HG02852 (cell line): ENCODE results near the gene WDR26.
"Not testable (repeated sequence)": the region's sequence is repeated elsewhere in the genome, so short reads cannot be mapped to it uniquely, and the experiment has no call there.

ENCODE experiments used
- ATAC-seq: cut with Tn5 transposase; IDR thresholded peaks from one replicate; pipeline ENCODE4 v1.9.1; 2021; ENCODE audit warnings: mild to moderate bottlenecking, moderate library complexity; ENCODE audit not compliant: unreplicated experiment

Gene WDR26

DNA sequence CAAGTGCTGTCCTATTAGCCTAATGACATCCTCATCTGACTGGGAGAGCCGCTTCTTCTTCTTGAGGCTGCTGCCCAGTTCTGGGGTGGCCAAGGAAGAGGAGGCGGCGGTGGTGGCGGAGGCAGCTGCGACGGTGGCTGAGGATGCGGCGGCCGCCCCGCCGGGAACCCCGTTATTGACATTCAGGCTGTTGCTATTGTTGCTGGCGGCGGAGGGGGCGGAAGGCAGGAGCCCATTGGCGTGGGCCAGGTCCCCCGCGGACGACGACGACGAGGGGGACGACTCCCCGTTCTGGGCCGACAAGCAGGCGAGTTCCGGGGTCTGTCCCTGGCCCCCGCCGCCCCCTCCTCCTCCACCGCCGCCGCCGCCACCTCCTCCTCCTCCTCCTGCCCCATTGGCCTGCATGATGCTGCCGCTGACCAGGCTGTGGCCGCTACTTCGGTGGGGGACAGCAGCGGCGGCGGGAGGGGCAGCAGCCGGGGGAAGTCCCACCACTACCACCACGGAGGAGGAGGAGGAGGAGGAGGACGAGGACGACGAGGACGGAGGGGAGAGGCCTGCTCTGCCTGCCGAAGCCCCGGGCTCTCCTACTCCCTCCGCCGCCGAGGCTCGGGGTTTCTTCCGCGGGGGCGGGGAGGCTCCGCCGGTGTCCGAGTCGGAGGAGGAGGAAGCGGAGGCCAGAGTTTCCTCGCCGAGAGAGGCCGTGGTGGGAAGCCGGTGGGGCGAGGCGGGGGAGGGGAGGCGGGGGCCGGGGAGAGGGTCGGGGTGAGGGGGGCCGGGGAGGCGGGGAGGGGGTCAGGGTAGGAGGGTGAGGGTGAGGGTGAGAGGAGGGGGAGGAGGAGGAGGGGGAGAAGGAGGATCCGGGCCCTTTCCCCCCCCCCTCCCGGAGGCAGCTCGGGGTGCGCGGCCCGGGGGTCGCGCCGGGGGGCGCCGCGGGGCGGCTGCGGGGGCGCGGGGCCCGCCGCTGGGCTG, 610 bp downstream of the WDR26 start:
- ATAC-seq = peak; percentile 13

- ATAC-seq = no peak
Measured at GRCh38 chr1:224433041-224433691, 1.4 kb downstream of the WDR26 start.

DNA sequence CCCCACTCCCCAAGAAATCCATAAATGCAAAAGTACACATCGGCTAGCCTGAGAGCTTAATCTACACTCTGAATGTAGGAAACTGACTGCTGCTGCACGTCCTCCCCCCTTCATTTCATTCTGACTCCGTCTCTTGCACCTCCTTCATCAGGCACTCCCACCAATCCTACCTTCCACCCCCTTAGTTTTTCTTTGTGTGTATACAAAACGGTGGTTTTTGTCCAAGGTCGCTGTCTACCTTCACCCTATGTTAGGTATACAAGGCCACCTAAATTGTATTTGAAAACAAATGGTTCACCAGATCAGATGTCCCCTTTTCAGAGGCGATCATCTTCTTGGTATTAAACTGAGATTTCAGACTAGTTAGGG, 1.9 kb downstream of the WDR26 start:
- no peak for ATAC-seq

DNA sequence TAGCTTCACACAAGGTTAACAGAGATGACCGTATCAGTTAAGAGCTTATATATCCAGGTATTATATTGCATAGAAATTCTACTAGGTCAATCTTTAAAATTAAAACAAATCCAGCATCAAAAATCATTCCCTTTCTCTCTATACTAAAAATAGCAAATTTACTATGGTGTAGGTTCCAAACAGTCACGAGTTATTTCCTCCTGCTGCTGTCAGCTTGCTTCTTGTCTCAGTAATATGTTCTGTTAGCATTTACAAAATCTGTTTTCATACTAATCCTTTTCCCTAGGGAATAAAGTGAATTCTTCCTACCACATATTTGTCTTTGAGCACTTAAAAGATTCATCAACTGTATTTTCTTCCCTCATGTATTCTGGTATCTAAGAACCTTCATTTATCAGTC, 2.5 kb downstream of the WDR26 start:
- ATAC-seq = no peak

DNA sequence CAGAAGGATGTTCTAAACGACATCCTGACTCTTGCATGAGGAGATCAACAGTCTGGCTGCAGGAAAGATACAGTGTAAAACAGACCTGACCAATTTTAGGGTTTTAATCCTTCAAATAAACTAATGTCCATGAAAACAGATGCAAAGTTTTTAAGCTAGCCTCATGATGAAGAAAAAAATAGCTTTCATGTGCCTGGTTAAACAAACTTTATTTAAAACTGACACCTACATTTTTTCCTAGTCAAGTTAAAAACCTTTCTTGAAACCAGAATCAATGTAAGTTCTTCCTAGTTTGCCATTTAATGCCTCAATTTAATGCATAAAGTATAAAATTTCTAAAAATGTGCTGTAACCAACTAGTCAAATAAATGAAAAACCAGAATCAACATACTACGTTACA, 2.9 kb downstream of the WDR26 start:
- ATAC-seq = no peak

GRCh38 chr1:224430511-224431113, 4.0 kb downstream of the WDR26 start:
- ATAC-seq = no peak

GRCh38 chr1:224429616-224430326, 4.8 kb downstream of the WDR26 start:
- ATAC-seq = no peak

GRCh38 chr1:224428713-224429112, 5.9 kb downstream of the WDR26 start:
- not testable (repeated sequence) for ATAC-seq

GRCh38 chr1:224427346-224427745, 7.3 kb downstream of the WDR26 start:
- no peak for ATAC-seq

GRCh38 chr1:224426869-224427268, 7.7 kb downstream of the WDR26 start:
- ATAC-seq = not testable (repeated sequence)

- ATAC-seq = no peak
Measured at GRCh38 chr1:224425279-224425884, 9.2 kb downstream of the WDR26 start.

DNA sequence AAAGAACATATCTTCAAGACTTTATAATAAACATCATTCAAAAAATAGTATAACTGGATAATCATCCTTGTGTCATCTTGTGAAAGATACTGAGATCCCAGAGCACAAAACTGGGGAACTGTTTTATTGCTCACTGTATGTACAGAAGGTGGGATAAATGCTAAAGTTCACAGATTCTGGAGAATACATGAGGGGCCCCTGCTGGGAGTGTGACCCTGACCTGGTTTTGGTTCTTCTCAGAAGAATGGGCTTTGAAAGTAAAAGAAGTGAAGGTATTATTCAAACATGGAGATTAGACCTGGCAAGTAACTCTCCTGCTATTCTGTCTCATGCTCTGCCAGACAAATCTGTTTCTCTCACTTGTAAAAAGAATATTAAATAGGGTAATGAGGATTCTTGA, 14.5 kb downstream of the WDR26 start:
- ATAC-seq = no peak

GRCh38 chr1:224411766-224412165, 22.8 kb downstream of the WDR26 start:
- no peak for ATAC-seq

DNA sequence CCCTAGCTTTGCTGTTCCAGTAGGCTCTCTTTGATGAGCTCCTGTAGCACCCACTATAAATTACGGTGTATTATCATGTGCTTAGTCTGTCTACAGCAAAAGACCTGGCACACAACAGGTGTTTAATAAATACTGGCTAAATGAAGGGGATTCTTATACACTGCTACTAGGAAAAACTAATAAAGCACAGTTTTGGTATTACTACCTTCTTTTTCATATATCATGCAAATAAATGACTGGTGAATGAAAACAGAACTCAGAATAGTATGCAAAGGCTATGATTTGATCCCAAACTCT, 26.4 kb downstream of the WDR26 start:
- ATAC-seq = no peak

- ATAC-seq = no peak
Measured at GRCh38 chr1:224407571-224408293, 26.9 kb downstream of the WDR26 start.

GRCh38 chr1:224406216-224406615, 28.4 kb downstream of the WDR26 start:
- no peak for ATAC-seq

- no peak for ATAC-seq
Measured at GRCh38 chr1:224405604-224405970, 29.0 kb downstream of the WDR26 start.

GRCh38 chr1:224404916-224405603, 29.5 kb downstream of the WDR26 start:
- ATAC-seq = no peak

DNA sequence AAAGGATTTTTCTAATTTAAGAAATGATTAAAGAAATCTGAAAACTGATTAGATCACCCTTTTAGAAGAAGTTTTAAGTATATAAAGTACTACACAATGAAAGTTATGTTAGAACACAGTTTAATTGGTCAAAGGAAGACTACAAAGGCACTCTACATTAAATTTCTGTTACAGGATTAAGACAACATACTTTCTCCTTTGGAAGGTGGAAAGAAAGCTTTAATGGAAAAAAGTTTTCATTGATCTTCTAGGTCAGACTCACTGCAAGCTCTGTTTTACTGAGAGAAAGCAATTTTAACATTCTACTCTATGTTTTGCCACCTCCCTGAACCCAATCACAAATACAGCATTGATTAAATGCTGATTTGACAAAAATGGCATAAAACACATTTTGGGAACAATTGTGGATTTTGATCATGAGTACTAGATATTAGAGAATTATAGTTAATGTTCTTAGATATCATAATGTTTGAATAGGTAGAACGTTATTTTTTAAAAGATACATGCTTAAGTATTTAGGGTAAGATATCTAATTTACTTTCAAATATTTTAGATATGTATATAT, 32.0 kb downstream of the WDR26 start:
- ATAC-seq = no peak
